GM12873 (cell line): ENCODE measurements around the gene PEX1.

ENCODE experiments used
- TF ChIP-seq, protein P1 (sequence below): IDR thresholded peaks from 2 replicates; pipeline ENCODE4 v1.5.1; 2012; ENCODE audit warnings: low read depth, mild to moderate bottlenecking, moderate library complexity, low read length, control low read depth; ENCODE audit not compliant: insufficient read depth; ENCODE audit errors: missing control alignments

Gene PEX1

DNA sequence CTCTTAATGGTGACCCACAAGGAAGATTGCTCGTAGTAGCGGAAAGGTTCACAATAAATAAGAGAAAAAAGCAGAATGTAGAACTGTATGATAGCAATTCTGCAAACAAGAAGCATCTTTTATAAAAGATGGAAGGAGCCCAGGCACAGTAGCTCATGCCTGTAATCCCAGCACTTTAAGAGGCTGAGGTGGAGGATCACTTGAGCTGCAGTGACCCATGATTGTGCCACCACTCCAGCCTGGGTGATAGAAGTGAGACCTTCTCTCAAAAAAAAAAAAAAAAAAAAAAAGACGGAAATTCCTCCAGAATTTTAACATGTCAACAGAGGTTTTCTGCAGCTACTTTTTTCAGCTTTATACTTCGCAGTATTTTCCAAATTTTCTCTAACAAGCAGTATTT is 67.8 kb downstream of the PEX1 start:
- TF ChIP-seq, protein P1, sequence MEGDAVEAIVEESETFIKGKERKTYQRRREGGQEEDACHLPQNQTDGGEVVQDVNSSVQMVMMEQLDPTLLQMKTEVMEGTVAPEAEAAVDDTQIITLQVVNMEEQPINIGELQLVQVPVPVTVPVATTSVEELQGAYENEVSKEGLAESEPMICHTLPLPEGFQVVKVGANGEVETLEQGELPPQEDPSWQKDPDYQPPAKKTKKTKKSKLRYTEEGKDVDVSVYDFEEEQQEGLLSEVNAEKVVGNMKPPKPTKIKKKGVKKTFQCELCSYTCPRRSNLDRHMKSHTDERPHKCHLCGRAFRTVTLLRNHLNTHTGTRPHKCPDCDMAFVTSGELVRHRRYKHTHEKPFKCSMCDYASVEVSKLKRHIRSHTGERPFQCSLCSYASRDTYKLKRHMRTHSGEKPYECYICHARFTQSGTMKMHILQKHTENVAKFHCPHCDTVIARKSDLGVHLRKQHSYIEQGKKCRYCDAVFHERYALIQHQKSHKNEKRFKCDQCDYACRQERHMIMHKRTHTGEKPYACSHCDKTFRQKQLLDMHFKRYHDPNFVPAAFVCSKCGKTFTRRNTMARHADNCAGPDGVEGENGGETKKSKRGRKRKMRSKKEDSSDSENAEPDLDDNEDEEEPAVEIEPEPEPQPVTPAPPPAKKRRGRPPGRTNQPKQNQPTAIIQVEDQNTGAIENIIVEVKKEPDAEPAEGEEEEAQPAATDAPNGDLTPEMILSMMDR: no peak

DNA sequence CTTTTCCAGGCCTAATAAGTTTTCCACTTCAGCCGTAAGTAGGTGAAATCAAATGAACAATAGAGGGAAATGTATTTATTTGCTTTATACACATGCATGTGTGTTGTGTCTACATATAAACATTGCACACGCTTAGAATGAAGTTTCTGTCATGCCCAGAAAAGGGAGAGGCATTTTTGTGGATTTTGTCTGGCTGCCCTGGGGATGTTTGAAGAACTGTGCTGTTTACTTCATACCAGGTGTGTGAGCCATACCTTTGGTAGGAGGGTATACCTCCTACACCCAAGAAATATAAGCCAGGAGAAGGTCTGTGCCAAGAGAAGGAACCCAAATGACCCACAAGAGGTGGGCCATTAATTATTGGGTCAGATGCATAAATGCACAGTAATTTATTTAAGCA is 68.2 kb downstream of the PEX1 start:
- TF ChIP-seq, protein P1: no peak

DNA sequence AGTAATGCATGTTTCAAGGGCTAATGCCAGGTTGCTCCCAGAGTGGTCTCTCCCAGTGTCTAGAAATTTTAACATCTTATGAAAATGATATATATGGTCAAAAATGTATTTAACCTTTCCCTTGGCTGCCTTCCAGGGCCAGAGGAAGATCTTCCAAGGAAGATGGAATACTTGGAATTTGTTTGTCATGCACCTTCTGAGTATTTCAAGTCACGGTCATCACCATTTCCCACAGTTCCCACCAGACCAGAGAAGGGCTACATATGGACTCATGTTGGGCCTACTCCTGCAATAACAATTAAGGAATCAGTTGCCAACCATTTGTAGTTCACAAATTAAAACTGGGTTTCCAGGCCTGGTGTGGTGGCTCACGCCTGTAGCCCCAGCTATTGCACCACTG is 72.1 kb downstream of the PEX1 start:
- TF ChIP-seq, protein P1: no peak

DNA sequence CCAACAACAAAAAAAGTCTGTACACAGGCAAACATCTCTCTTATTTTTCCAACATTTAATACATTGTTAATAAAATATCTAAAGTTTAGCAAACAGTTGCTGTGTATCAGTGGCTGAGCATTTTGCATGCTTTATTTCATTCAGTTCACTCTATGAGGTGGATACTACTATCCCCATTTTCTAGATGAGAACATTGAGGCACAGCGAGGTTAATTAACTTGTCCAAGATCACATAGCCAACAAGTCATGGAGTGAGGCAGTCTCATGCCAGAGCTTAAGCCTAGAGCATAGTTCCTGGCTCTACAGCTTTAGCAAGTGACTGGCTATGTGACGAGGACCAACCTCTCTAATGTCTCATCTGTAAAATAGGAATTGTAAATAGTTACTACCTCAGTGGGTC is 76.7 kb downstream of the PEX1 start:
- TF ChIP-seq, protein P1: no peak

DNA sequence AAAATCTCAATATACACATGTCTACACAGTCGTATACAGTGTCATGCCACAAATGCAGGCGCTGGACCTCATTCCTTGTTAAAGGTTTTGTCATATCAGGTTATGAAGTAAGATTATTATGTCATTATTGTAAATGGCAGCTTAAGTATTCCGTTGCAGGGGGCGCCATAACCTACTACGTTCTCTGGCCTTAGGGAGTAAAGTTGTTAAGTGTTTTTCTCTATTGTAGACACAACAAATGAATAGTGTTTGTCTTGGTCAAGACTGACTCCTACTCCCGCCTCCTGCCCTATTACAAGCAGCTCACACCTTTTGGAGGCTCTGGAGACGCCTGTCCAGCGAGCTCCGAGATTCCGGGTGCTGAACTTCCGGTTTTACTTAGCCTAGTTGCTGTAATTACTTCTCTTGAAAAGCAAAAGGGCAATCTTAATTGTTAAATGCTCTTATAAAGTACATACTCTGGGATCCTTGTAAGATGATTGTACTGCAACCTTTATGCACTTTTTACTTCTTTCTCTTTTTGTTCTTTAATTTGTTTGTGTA is 80.0 kb downstream of the PEX1 start:
- TF ChIP-seq, protein P1: peak; percentile 54

DNA sequence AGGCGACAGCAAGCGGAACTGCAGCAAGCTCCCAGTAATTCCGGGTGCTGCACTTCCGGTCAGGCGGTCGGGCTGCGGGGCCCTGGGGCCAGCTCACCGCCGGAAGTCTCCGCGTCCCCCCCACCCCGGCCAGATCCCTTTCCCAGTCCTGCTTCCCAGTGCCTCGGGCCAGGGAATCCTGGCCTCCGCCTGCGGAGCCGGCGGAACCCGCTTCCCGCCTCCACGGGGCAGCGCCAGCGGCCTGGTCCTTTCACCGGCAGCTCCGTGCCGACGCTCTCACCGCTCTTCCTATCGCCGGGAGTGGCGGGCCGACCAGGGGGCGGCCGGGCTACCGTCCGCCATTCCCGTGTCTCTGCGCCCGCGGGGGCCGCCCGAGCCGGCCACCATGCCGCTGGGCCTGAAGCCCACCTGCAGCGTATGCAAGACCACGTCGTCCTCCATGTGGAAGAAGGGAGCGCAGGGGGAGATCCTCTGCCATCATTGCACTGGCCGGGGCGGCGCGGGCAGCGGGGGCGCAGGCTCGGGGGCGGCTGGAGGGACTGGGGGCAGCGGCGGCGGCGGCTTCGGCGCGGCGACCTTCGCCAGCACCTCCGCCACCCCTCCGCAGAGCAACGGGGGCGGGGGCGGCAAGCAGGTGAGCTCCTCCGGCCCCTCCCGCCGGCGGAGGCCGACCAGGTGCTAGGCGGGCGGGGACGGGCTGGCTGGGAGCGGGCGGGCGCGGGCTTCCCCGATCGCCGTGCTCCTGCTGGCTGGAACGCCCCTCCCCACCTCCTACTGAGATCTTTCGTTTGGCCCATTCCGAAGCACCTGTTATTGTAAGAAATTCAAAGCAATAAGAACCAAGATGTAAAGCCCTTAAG is 80.7 kb downstream of the PEX1 start, which contains the start of gene GATAD1:
Gene GATAD1 (plus strand): TSS at position 138 of the 860 bp plus-strand sequence. CDS start 248 bp downstream, at position 386.
- TF ChIP-seq, protein P1: peak; percentile 85

DNA sequence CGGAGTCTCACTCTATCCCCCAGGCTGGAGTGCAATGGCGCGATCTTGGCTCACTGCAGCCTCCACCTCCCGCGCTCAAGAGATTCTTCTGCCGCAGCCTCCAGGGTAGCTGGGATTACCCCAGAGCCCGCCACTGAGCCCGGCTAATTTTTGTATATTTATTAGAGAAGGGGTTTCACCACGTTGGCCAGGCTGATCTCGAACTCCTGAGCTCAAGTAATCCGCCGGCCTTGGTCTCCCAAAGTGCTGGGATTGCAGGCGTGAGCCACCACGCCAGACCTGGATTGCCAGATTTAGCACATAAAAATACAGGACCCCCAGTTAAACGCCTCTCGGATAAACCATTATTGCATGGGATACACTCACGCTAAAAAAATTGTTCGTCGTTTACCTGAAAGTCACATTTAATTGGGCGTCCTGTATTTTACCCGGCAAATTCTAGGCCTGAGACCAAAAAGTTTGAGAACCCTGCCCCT is 81.4 kb downstream of the PEX1 start:
- TF ChIP-seq, protein P1: no peak
